Transverse colon (tissue), 4 donors: ENCODE data around the gene HRG. TPM values are rescaled to one million over a fixed set of nuclear protein-coding genes. Genes with fewer than 3 reads are reported as not detected.

ENCODE experiments used
- DNase-seq: peaks from one replicate; pipeline ENCODE4 v3.0.0-alpha.2; 2019
- H3K27ac ChIP-seq, 4 donors: fragments of 200-600 bp; sonication (generic); 2 replicates each; pipeline ENCODE4 v1.5.1; 2016 to 2018; ENCODE audit warnings: inconsistent platforms in 4 of 4
- H3K27me3 ChIP-seq: fragments of 200-600 bp; sonication (generic); 2 replicates; pipeline ENCODE4 v1.5.1; 2017; ENCODE audit warnings: inconsistent platforms
- H3K36me3 ChIP-seq, 4 donors: fragments of 200-600 bp; sonication (generic); 2 replicates each; pipeline ENCODE4 v1.5.1; 2017 to 2019; ENCODE audit warnings: inconsistent platforms in 4 of 4
- H3K4me1 ChIP-seq, 4 donors: fragments of 200-600 bp; sonication (generic); 2 replicates each; pipeline ENCODE4 v1.5.1; 2017 to 2020; ENCODE audit warnings: inconsistent platforms in 4 of 4
- H3K4me3 ChIP-seq, 4 donors: fragments of 200-600 bp; sonication (generic); 1 replicate in 1 of 4; 2 replicates in 3 of 4; pipeline versions ENCODE4 v1.5.1 to v1.6.1; 2017 to 2019; ENCODE audit warnings: inconsistent platforms in 4 of 4
- H3K9me3 ChIP-seq, 2 donors: fragments of 200-600 bp; sonication (generic); 2 replicates each; pipeline ENCODE4 v1.5.1; 2017 to 2019; ENCODE audit warnings: inconsistent platforms in 2 of 2
- CTCF ChIP-seq, 5 experiments: fragments of 200-600 bp in 3 of 5; fragments of 450-650 bp in 2 of 5; sonication (generic) in 3 of 5; IDR thresholded peaks; 1 replicate in 2 of 5; 2 replicates in 3 of 5; pipeline ENCODE4 v1.5.1; 2016 to 2017; ENCODE audit warnings: antibody characterized with exemption in 5 of 5, inconsistent platforms in 3 of 5, mild to moderate bottlenecking in 2 of 5, moderate library complexity in 1 of 5
- EP300 ChIP-seq: sonication (generic); formaldehyde crosslinking; IDR thresholded peaks from one replicate; pipeline ENCODE4 v1.6.1; 2017; ENCODE audit warnings: antibody characterized with exemption, low read depth
- POLR2A ChIP-seq: fragments of 450-650 bp; IDR thresholded peaks from one replicate; pipeline ENCODE4 v1.6.1; 2016; ENCODE audit warnings: antibody characterized with exemption, mild to moderate bottlenecking, moderate library complexity
- POLR2AphosphoS5 ChIP-seq, 3 donors: sonication (generic); formaldehyde crosslinking; IDR thresholded peaks; one replicate each; pipeline ENCODE4 v1.6.1; 2016; ENCODE audit warnings: antibody characterized with exemption in 3 of 3
- WGBS, 2 donors: methylation state at CpG; one replicate each; pipeline ENCODE4 v1.1.5; 2018; ENCODE audit warnings: low coverage in 1 of 2; 5-methylcytosine and 5-hydroxymethylcytosine counted together
- in situ Hi-C, 4 donors: fragments of 200-750 bp; cut with MboI; loops; one replicate each; pipeline versions ENCODE4 v1.15.0 to v1.15.1; 2017; ENCODE audit warnings: low sequenced_read_pairs in 3 of 4, low pct_ligation_motif_present in 1 of 4, low pct_unique_long_range_greater_than_20kb in 1 of 4
- intact Hi-C: fragments of 100-400 bp; cut with DNase I; formaldehyde crosslinking; loops from one replicate; pipeline ENCODE4 v1.15.1; 2023; ENCODE audit warnings: low total_unique reads
- total RNA-seq, 4 donors: library from RNA; depleted of rRNA; stranded (reverse); fragments of >200 nt; gene quantifications; one replicate each; pipeline ENCODE4 v1.1.0, GENCODE V29; 2016

Gene HRG
- total RNA-seq, 4 donors from 2014 or later: not detected

DNA sequence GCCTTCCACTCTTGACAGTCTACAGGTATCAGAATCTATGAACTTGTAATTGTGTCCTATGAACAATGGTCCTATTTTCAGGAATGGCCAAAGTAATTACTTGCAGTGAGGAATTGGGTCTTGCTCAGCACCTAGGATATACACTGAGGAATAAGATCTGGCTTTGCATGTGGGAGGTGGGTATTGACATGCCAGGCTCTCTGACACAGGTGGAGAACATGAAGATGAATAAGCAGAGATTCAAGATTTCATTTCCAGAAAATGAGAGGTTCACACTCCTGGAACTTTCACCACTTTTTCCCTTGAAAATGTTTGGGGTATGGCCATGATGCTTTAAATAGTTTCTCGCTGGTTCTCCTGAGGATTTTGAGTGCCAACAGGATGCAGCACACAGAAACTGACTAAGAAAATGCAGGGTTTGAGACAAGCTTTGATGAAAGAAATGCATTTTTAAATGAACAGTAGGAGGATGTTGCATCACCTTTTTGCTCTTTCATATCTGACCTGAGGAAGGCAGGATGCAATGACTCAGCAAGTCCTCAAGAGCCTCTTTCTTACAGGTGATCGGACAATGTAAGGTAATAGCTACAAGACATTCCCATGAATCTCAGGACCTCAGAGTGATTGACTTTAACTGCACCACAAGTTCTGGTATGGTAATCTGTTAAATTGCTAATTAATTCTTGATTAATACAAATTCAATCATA lies 3.7 kb downstream of the HRG start:
- intact Hi-C loops: no loop called here
- H3K27me3 ChIP-seq: no peaks in the 10 kb centered on the region
- 86 to 94% methylated on average over 2 of the region's 2 CpGs for WGBS, 2 donors
- no peak for TF ChIP-seq POLR2AphosphoS5 (IDR thresholded peaks at IDR 0.05)
- TF ChIP-seq EP300: no peak
- TF ChIP-seq POLR2A: no peak
- no peak for TF ChIP-seq CTCF (IDR thresholded peaks at IDR 0.05)
- in situ Hi-C loops: no loop called here
- no peaks in the 10 kb centered on the region for H3K36me3 ChIP-seq
- no peak for DNase-seq
- no peak overlapping the region for H3K27ac ChIP-seq
- no peaks in the 10 kb centered on the region for H3K4me1 ChIP-seq
- no peak overlapping the region for H3K4me3 ChIP-seq
- H3K9me3 ChIP-seq: no peaks in the 10 kb centered on the region

- Histone ChIP-seq H3K4me1 (no peaks in the 10 kb centered on the region), H3K27me3 (no peaks in the 10 kb centered on the region), H3K4me3 (no peak overlapping the region), H3K36me3 (no peaks in the 10 kb centered on the region), H3K27ac (no peak overlapping the region), H3K9me3 (no peaks in the 10 kb centered on the region)
- TF ChIP-seq EP300: no peak
- no peak for TF ChIP-seq POLR2A
- no peak for TF ChIP-seq POLR2AphosphoS5 (IDR thresholded peaks at IDR 0.05)
- no peak for TF ChIP-seq CTCF (IDR thresholded peaks at IDR 0.05)
- intact Hi-C loops: no loop called here
- in situ Hi-C loops: no loop called here
- no peak for DNase-seq
Measured at GRCh38 chr3:186670155-186670554, 4.3 kb downstream of the HRG start.

GRCh38 chr3:186671051-186671450 lies 5.2 kb downstream of the HRG start:
- no peaks in the 10 kb centered on the region for H3K27me3 ChIP-seq
- in situ Hi-C loops (no loop called here), intact Hi-C loops (no loop called here)
- TF ChIP-seq CTCF (IDR thresholded peaks at IDR 0.05): no peak
- no peak for TF ChIP-seq POLR2AphosphoS5 (IDR thresholded peaks at IDR 0.05)
- TF ChIP-seq EP300: no peak
- TF ChIP-seq POLR2A: no peak
- H3K27ac ChIP-seq: no peak overlapping the region
- 85 to 87% methylated on average over 2 to 3 of the region's 3 CpGs for WGBS, 2 donors
- no peaks in the 10 kb centered on the region for H3K9me3 ChIP-seq
- no peak for DNase-seq
- H3K36me3 ChIP-seq: no peaks in the 10 kb centered on the region
- no peaks in the 10 kb centered on the region for H3K4me1 ChIP-seq
- H3K4me3 ChIP-seq: no peak overlapping the region

GRCh38 chr3:186678604-186679003 lies 12.8 kb downstream of the HRG start:
- no peaks in the 10 kb centered on the region for H3K9me3 ChIP-seq
- no peaks in the 10 kb centered on the region for H3K4me1 ChIP-seq
- H3K4me3 ChIP-seq: no peak overlapping the region
- no peaks in the 10 kb centered on the region for H3K36me3 ChIP-seq
- H3K27me3 ChIP-seq: no peaks in the 10 kb centered on the region
- intact Hi-C loops (no loop called here), in situ Hi-C loops (no loop called here)
- no peak for DNase-seq
- no peak overlapping the region for H3K27ac ChIP-seq
- no peak for TF ChIP-seq POLR2AphosphoS5 (IDR thresholded peaks at IDR 0.05)

- in situ Hi-C loops: no loop called here
- H3K4me1 ChIP-seq: no peaks in the 10 kb centered on the region
- WGBS, 2 donors: 24% methylated on average over 1 of the region's 1 CpG; no CpG with 5 or more reads in 1 of the 2 donors
Measured at GRCh38 chr3:186679151-186679550, 13.3 kb downstream of the HRG start.

More at GRCh38 chr3:186679151-186679550, 13.3 kb downstream of the HRG start:
- intact Hi-C loops: no loop called here
- Histone ChIP-seq H3K27me3 (peaks cover 5% of the 10 kb centered on the region), H3K4me3 (no peak overlapping the region), H3K36me3 (no peaks in the 10 kb centered on the region), H3K27ac (no peak overlapping the region), H3K9me3 (no peaks in the 10 kb centered on the region)
- DNase-seq: no peak
- no peak for TF ChIP-seq EP300
- TF ChIP-seq POLR2A: no peak
- TF ChIP-seq POLR2AphosphoS5 (IDR thresholded peaks at IDR 0.05): no peak
- no peak for TF ChIP-seq CTCF (IDR thresholded peaks at IDR 0.05)
